Caco-2 (cell line): ENCODE measurements around the gene LYPD4. TPM values are rescaled to one million over a fixed set of nuclear protein-coding genes. Genes with fewer than 3 reads are reported as not detected.

Experiments
- BruUV-seq: library from RNA; stranded (reverse); fragments of 400-500 nt; replicated peaks from 2 replicates; lab custom pipeline; 2021; lab: Mats Ljungman, UMichigan
- CTCF ChIA-PET: fragments of 300-600 bp; sonication (Branson Sonifier 250); formaldehyde crosslinking; loops from one replicate; lab custom pipeline; 2022; ENCODE audit warnings: antibody characterized with exemption; lab: Charles Lee
- POLR2A ChIA-PET: fragments of 300-600 bp; sonication (Branson Sonifier 250); formaldehyde crosslinking; loops from one replicate; lab custom pipeline; 2022; ENCODE audit warnings: antibody characterized with exemption; lab: Charles Lee
- DNase-seq, 2 experiments: peaks; one replicate each; pipeline versions ENCODE4 v3.0.0 to v3.0.0-alpha.2; 2020 to 2022
- H3K27me3 ChIP-seq: replicated peaks from 2 replicates; pipeline ENCODE4 v1.6.0; 2011; ENCODE audit warnings: low read length; ENCODE audit not compliant: control insufficient read depth, insufficient read depth
- H3K36me3 ChIP-seq: 2 replicates; pipeline ENCODE4 v1.5.1; 2011; ENCODE audit warnings: low read length; ENCODE audit not compliant: control insufficient read depth, insufficient read depth
- H3K4me1 ChIP-seq: fragments of 250-450 bp; sonication (Bioruptor Pico); 2 replicates; pipeline ENCODE4 v1.5.1; 2020; ENCODE audit warnings: mild to moderate bottlenecking
- H3K4me3 ChIP-seq: 2 replicates; pipeline ENCODE4 v1.5.1; 2011; ENCODE audit warnings: low read depth, mild to moderate bottlenecking, control low read depth, low read length
- H3K9me3 ChIP-seq: fragments of 250-450 bp; sonication (Bioruptor Pico); 2 replicates; pipeline ENCODE4 v1.5.1; 2020; ENCODE audit warnings: mild to moderate bottlenecking, moderate library complexity
- H3K27ac Mint-ChIP-seq: one replicate; pipeline ENCODE4 v1.8.0; 2022; ENCODE audit warnings: mixed read lengths; ENCODE audit not compliant: unreplicated experiment
- H3K27me3 Mint-ChIP-seq: one replicate; pipeline ENCODE4 v1.8.0; 2022; ENCODE audit warnings: mixed read lengths; ENCODE audit not compliant: insufficient read depth, unreplicated experiment
- H3K36me3 Mint-ChIP-seq: one replicate; pipeline ENCODE4 v1.8.0; 2022; ENCODE audit warnings: mild to moderate bottlenecking, mixed read lengths; ENCODE audit not compliant: insufficient read depth, unreplicated experiment
- H3K4me1 Mint-ChIP-seq: one replicate; pipeline ENCODE4 v1.8.0; 2022; ENCODE audit warnings: low read depth, mixed read lengths; ENCODE audit not compliant: unreplicated experiment
- H3K4me3 Mint-ChIP-seq: one replicate; pipeline ENCODE4 v1.8.0; 2022; ENCODE audit warnings: mild to moderate bottlenecking, moderate library complexity, mixed read lengths; ENCODE audit not compliant: unreplicated experiment
- H3K9me3 Mint-ChIP-seq: one replicate; pipeline ENCODE4 v1.8.0; 2022; ENCODE audit warnings: mixed read lengths; ENCODE audit not compliant: unreplicated experiment
- intact Hi-C: fragments of 100-400 bp; cut with micrococcal nuclease; formaldehyde crosslinking; loops from one replicate; pipeline ENCODE4 v1.10.0; 2022; ENCODE audit not compliant: unreplicated experiment
- total RNA-seq: library from RNA; stranded (reverse); gene quantifications from 2 replicates; pipeline ENCODE4 v1.2.3, GENCODE V29; 2022
- TF ChIP-seq, protein P1 (sequence below), 2 experiments: fragments of 200-600 bp in 1 of 2; IDR thresholded peaks; 1 replicate in 1 of 2; 2 replicates in 1 of 2; pipeline versions ENCODE4 v1.5.1 to v1.8.0; 2011 to 2022; ENCODE audit warnings: antibody characterized with exemption in 1 of 2, control low read depth in 1 of 2, inconsistent platforms in 1 of 2, low read depth in 1 of 2, low read length in 1 of 2, mild to moderate bottlenecking in 1 of 2, moderate library complexity in 1 of 2; ENCODE audit not compliant: insufficient read depth in 1 of 2, severe bottlenecking in 1 of 2, unreplicated experiment in 1 of 2

LYPD4 gene
- total RNA-seq, 1 experiment from 2014 or later: not detected

GRCh38 chr19:41808663-41809566, 35.6 kb downstream of the LYPD4 start:
- Mint-ChIP-seq H3K4me3 (no peak overlapping the region), H3K27me3 (peaks cover 9% of the 10 kb centered on the region), H3K9me3 (no peaks in the 10 kb centered on the region), H3K4me1 (no peaks in the 10 kb centered on the region), H3K36me3 (no peaks in the 10 kb centered on the region), H3K27ac (no peak overlapping the region)
- POLR2A ChIA-PET: no interaction called here
- CTCF ChIA-PET: no interaction called here
- Histone ChIP-seq H3K9me3 (no peaks in the 10 kb centered on the region), H3K36me3 (no peaks in the 10 kb centered on the region), H3K27me3 (no peaks in the 10 kb centered on the region), H3K4me3 (no peak overlapping the region), H3K4me1 (no peaks in the 10 kb centered on the region)
- TF ChIP-seq, protein P1, sequence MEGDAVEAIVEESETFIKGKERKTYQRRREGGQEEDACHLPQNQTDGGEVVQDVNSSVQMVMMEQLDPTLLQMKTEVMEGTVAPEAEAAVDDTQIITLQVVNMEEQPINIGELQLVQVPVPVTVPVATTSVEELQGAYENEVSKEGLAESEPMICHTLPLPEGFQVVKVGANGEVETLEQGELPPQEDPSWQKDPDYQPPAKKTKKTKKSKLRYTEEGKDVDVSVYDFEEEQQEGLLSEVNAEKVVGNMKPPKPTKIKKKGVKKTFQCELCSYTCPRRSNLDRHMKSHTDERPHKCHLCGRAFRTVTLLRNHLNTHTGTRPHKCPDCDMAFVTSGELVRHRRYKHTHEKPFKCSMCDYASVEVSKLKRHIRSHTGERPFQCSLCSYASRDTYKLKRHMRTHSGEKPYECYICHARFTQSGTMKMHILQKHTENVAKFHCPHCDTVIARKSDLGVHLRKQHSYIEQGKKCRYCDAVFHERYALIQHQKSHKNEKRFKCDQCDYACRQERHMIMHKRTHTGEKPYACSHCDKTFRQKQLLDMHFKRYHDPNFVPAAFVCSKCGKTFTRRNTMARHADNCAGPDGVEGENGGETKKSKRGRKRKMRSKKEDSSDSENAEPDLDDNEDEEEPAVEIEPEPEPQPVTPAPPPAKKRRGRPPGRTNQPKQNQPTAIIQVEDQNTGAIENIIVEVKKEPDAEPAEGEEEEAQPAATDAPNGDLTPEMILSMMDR (IDR thresholded peaks at IDR 0.05; ENCODE audit: insufficient read depth in 1 of 2, low read depth in 1 of 2, low read length in 1 of 2, severe bottlenecking in 1 of 2, unreplicated experiment in 1 of 2): no peak
- no peak for DNase-seq
- BruUV-seq: no TSS peak
- intact Hi-C loops: no loop called here

DNA sequence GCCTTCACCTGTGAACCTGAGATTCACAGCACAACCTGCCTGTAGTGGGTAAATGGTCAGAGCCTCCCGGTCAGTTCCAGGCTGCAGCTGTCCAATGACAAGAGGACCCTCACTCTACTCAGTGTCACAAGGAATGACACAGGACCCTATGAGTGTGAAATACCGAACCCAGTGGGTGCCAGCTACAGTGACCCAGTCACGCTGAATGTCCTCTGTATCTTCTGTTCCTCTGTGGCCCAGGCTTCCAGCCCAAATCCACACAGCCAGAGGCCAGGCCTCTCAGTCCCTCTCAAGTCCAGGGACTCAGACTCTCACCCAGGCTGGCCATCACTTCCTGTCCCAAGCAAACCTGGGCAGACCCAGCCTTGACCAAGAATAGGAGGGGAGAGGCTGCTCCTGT, 37.3 kb downstream of the LYPD4 start:
- Mint-ChIP-seq H3K27ac (no peak overlapping the region), H3K27me3 (peaks cover 9% of the 10 kb centered on the region), H3K9me3 (no peaks in the 10 kb centered on the region), H3K4me1 (no peaks in the 10 kb centered on the region), H3K36me3 (no peaks in the 10 kb centered on the region), H3K4me3 (no peak overlapping the region)
- ChIA-PET CTCF (no interaction called here), POLR2A (no interaction called here)
- intact Hi-C loops: no loop called here
- Histone ChIP-seq H3K4me3 (no peak overlapping the region), H3K9me3 (no peaks in the 10 kb centered on the region), H3K4me1 (no peaks in the 10 kb centered on the region), H3K36me3 (no peaks in the 10 kb centered on the region), H3K27me3 (no peaks in the 10 kb centered on the region)
- no peak for DNase-seq
- BruUV-seq: no TSS peak
- TF ChIP-seq, protein P1 (IDR thresholded peaks at IDR 0.05; ENCODE audit: insufficient read depth in 1 of 2, low read depth in 1 of 2, low read length in 1 of 2, severe bottlenecking in 1 of 2, unreplicated experiment in 1 of 2): no peak

GRCh38 chr19:41804336-41804735, 40.1 kb downstream of the LYPD4 start:
- H3K27me3 Mint-ChIP-seq: peaks cover 9% of the 10 kb centered on the region
- TF ChIP-seq, protein P1 (IDR thresholded peaks at IDR 0.05; ENCODE audit: insufficient read depth in 1 of 2, low read depth in 1 of 2, low read length in 1 of 2, severe bottlenecking in 1 of 2, unreplicated experiment in 1 of 2): no peak
- Histone ChIP-seq H3K36me3 (no peaks in the 10 kb centered on the region), H3K4me1 (peaks cover 7% of the 10 kb centered on the region), H3K4me3 (no peak overlapping the region), H3K27me3 (no peaks in the 10 kb centered on the region), H3K9me3 (peaks cover 5% of the 10 kb centered on the region; the same call in 1 of the 2 replicates)
- ChIA-PET CTCF (no interaction called here), POLR2A (no interaction called here)
- peaks cover 13% of the 10 kb centered on the region for H3K4me1 Mint-ChIP-seq
- intact Hi-C loops: no loop called here
- H3K9me3 Mint-ChIP-seq: peaks cover 11% of the 10 kb centered on the region
- no peak overlapping the region for H3K27ac Mint-ChIP-seq
- DNase-seq: no peak
- no peaks in the 10 kb centered on the region for H3K36me3 Mint-ChIP-seq
- no TSS peak for BruUV-seq
- no peak overlapping the region for H3K4me3 Mint-ChIP-seq
